Thoracic aorta (tissue), 2 donors: ENCODE data around the gene GNG7. TPM values are rescaled to one million over a fixed set of nuclear protein-coding genes. Genes with fewer than 3 reads are reported as not detected.

Source experiments
- ATAC-seq: fragments of 150-250 bp; one replicate; pipeline ENCODE4 v1.8.0; 2017; ENCODE audit warnings: low read depth; ENCODE audit not compliant: insufficient number of reproducible peaks, low FRiP score
- DNase-seq: peaks from one replicate; pipeline ENCODE4 v3.0.0-alpha.2; 2020; ENCODE audit warnings: low spot score
- H3K27ac ChIP-seq, 2 donors: fragments of 200-600 bp; sonication (generic); 1 replicate in 1 of 2; 2 replicates in 1 of 2; pipeline ENCODE4 v1.5.1; 2016; ENCODE audit warnings: mild to moderate bottlenecking in 2 of 2, moderate library complexity in 2 of 2
- H3K27me3 ChIP-seq: fragments of 200-600 bp; sonication (generic); replicated peaks from 2 replicates; pipeline ENCODE4 v1.6.0; 2016; ENCODE audit warnings: mild to moderate bottlenecking; ENCODE audit not compliant: insufficient read depth
- H3K36me3 ChIP-seq: fragments of 200-600 bp; sonication (generic); one replicate; pipeline ENCODE4 v1.5.1; 2016
- H3K4me1 ChIP-seq, 2 donors: fragments of 200-600 bp; sonication (generic); 1 replicate in 1 of 2; 2 replicates in 1 of 2; pipeline versions ENCODE4 v1.5.1 to v1.6.0; 2016; ENCODE audit warnings: low read depth in 2 of 2, mild to moderate bottlenecking in 1 of 2; ENCODE audit not compliant: control insufficient read depth in 1 of 2
- H3K4me3 ChIP-seq: fragments of 200-600 bp; sonication (generic); 2 replicates; pipeline ENCODE4 v1.5.1; 2016; ENCODE audit warnings: mild to moderate bottlenecking
- H3K9me3 ChIP-seq: fragments of 200-600 bp; sonication (generic); 2 replicates; pipeline ENCODE4 v1.5.1; 2016
- total RNA-seq, 2 donors: library from RNA; depleted of rRNA; stranded (reverse); fragments of >200 nt; gene quantifications; one replicate each; pipeline versions ENCODE4 v1.1.0 to v1.2.3, GENCODE V29; 2016
- TF ChIP-seq, protein P1 (sequence below): fragments of 200-600 bp; sonication (generic); IDR thresholded peaks from one replicate; pipeline ENCODE4 v1.5.1; 2019; ENCODE audit warnings: antibody characterized with exemption

GNG7 gene
- total RNA-seq, 2 donors from 2014 or later = 2.3 to 3.2 TPM

GRCh38 chr19:2630352-2631001 lies 72.0 kb downstream of the GNG7 start:
- Histone ChIP-seq H3K27ac (peak overlapping the region in 1 of 2 donors; percentile 45), H3K27me3 (no peaks in the 10 kb centered on the region), H3K4me1 (peaks cover 32 to 66% of the 10 kb centered on the region in 2 donors), H3K36me3 (no peaks in the 10 kb centered on the region), H3K9me3 (peaks cover 6% of the 10 kb centered on the region), H3K4me3 (no peak overlapping the region)
- no peak for DNase-seq
- no peak for ATAC-seq
- TF ChIP-seq, protein P1, sequence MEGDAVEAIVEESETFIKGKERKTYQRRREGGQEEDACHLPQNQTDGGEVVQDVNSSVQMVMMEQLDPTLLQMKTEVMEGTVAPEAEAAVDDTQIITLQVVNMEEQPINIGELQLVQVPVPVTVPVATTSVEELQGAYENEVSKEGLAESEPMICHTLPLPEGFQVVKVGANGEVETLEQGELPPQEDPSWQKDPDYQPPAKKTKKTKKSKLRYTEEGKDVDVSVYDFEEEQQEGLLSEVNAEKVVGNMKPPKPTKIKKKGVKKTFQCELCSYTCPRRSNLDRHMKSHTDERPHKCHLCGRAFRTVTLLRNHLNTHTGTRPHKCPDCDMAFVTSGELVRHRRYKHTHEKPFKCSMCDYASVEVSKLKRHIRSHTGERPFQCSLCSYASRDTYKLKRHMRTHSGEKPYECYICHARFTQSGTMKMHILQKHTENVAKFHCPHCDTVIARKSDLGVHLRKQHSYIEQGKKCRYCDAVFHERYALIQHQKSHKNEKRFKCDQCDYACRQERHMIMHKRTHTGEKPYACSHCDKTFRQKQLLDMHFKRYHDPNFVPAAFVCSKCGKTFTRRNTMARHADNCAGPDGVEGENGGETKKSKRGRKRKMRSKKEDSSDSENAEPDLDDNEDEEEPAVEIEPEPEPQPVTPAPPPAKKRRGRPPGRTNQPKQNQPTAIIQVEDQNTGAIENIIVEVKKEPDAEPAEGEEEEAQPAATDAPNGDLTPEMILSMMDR = no peak

DNA sequence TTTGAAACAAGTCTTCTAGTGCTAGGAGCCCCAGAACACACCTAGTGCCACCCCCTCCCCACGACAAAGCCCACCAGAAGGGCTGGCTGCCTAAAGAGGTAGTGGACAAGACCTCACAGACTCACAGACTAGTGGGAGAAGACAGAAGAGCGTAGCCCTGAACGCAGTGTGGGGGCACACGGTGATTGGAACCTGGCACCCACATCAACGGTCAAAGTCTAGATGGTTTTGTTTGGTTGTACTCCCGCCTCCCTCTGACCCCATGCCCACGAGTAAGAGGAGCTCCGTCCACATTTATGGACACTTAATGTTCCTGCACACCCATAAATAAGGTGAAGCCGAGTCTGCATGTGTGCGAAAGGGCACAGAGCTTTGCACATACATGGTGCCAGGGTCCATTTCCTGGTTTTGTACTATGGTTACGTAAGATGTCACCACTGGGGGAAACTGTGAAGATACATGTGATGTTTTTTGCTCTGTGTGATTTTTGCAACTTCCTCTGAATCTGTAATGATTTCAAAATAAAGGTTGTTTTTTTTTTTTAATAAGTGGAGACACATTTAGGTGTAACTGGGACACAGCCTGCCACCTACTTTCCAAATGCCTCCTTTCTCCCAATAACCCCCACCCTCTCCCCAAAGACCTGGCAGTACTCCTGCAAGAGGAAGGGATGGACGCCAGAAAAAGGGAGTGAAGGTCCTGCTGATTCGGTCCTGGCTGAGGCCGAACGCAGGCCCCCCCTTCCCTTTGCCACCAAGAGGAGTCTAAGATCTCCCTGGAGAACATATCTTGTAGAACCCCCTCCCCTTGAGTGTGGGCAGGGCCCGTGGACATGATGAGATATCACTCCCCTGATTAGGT lies 72.8 kb downstream of the GNG7 start:
- Histone ChIP-seq H3K27ac (peak overlapping the region; percentile 13 to 45), H3K27me3 (no peaks in the 10 kb centered on the region), H3K36me3 (no peaks in the 10 kb centered on the region), H3K4me3 (no peak overlapping the region), H3K4me1 (peaks cover 29 to 60% of the 10 kb centered on the region in 2 donors), H3K9me3 (peaks cover 6% of the 10 kb centered on the region)
- TF ChIP-seq, protein P1 = no peak
- DNase-seq = no peak
- no peak for ATAC-seq

- Histone ChIP-seq H3K9me3 (peaks cover 6% of the 10 kb centered on the region), H3K4me3 (no peak overlapping the region), H3K27me3 (no peaks in the 10 kb centered on the region), H3K27ac (peak overlapping the region; percentile 86 to 96), H3K4me1 (peaks cover 25 to 53% of the 10 kb centered on the region in 2 donors), H3K36me3 (no peaks in the 10 kb centered on the region)
- DNase-seq = no peak
- TF ChIP-seq, protein P1 = no peak
- ATAC-seq = no peak
Measured at GRCh38 chr19:2628597-2628996, 73.9 kb downstream of the GNG7 start.

DNA sequence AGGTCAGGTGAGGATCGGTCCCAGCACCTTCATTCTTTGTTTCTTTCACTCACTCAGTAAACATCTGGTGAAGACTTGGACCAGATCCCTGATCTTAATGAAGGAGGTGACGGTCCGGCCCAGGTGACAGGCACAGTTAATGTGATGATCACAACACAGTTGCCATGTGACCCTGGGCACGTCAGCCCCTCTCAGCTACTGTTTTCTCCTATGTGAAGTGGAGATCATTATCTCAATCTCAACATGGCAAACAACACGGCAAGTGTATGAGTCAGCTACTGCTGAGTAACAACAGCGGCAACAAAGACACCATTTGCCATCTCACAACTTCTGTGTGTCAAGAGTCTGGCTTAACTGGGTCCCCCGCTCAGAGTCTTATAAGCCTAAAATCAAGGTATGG lies 74.6 kb downstream of the GNG7 start:
- Histone ChIP-seq H3K36me3 (no peaks in the 10 kb centered on the region), H3K4me1 (peaks cover 25 to 46% of the 10 kb centered on the region in 2 donors), H3K9me3 (peaks cover 6% of the 10 kb centered on the region), H3K27me3 (no peaks in the 10 kb centered on the region), H3K4me3 (no peak overlapping the region), H3K27ac (peak overlapping the region; percentile 86 to 96)
- ATAC-seq = no peak
- TF ChIP-seq, protein P1 = no peak
- no peak for DNase-seq

DNA sequence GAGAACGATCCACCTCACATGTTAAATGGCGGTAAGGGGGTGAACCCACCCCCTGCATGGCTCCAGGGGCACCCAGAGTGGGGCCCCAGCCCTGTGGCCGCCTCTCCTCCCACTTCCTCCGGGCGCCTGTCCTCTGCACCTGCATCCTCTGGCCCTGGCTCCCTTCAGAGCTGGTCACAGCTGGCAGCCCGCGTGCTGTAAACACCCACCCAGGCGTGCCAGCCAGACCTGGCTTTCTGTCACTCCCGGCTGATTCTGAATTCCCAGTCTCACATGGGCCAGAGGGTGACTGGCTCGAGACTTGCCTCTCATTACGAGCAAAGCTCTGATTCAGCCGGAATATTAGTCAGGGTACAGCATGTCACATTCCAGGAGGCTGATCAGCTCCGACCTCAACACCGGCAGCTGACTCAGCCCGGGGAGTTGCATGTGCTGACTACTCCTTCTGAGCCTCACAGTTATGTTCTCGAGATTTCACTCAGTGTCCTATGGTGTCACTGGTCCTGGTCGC lies 75.1 kb downstream of the GNG7 start:
- H3K27ac ChIP-seq = peak overlapping the region; percentile 86 to 96
- no peaks in the 10 kb centered on the region for H3K36me3 ChIP-seq
- H3K27me3 ChIP-seq = no peaks in the 10 kb centered on the region
- ATAC-seq = peak; percentile 97
- peaks cover 6% of the 10 kb centered on the region for H3K9me3 ChIP-seq
- H3K4me3 ChIP-seq = no peak overlapping the region
- peaks cover 25 to 44% of the 10 kb centered on the region in 2 donors for H3K4me1 ChIP-seq
- DNase-seq = peak; percentile 93
- TF ChIP-seq, protein P1 = no peak
